Measurements from ENCODE around the gene BUB3.
"Not testable (repeated sequence)": the region's sequence is repeated elsewhere in the genome, so short reads cannot be mapped to it uniquely, and the experiment has no call there.

Gene BUB3

GRCh38 chr10:123153486-123154091, 613 bp upstream of the BUB3 start:
- DNase-seq (ENCODE audit: low read depth in 2 of 2), result no peak

GRCh38 chr10:123154711-123155505, 706 bp downstream of the BUB3 start:
- DNase-seq (ENCODE audit: low read depth in 2 of 2), result peak in 1 of 2 donors; percentile 50

GRCh38 chr10:123156078-123156477, 1.9 kb downstream of the BUB3 start:
- no peak for DNase-seq (ENCODE audit: low read depth in 2 of 2)

GRCh38 chr10:123157210-123157609, 3.0 kb downstream of the BUB3 start:
- no peak for DNase-seq (ENCODE audit: low read depth in 2 of 2)

- DNase-seq (ENCODE audit: low read depth in 2 of 2), result no peak
These were observed 4.5 kb downstream of the BUB3 start for GRCh38 chr10:123158682-123159081.

- DNase-seq (ENCODE audit: low read depth in 2 of 2), result no peak
These were observed 6.2 kb downstream of the BUB3 start for GRCh38 chr10:123160311-123160980.

- DNase-seq (ENCODE audit: low read depth in 2 of 2), result no peak
These were observed 10.1 kb downstream of the BUB3 start for GRCh38 chr10:123164319-123164718.

GRCh38 chr10:123165445-123166072, 11.4 kb downstream of the BUB3 start:
- DNase-seq (ENCODE audit: low read depth in 2 of 2), result no peak

- DNase-seq (ENCODE audit: low read depth in 2 of 2), result no peak
These were observed 12.4 kb downstream of the BUB3 start for GRCh38 chr10:123166618-123167017.

GRCh38 chr10:123170961-123171360, 16.8 kb downstream of the BUB3 start:
- DNase-seq (ENCODE audit: low read depth in 2 of 2), result no peak

GRCh38 chr10:123171616-123172015, 17.4 kb downstream of the BUB3 start:
- not testable (repeated sequence) for DNase-seq (ENCODE audit: low read depth in 2 of 2)

GRCh38 chr10:123175389-123176387, 21.5 kb downstream of the BUB3 start:
- no peak for DNase-seq (ENCODE audit: low read depth in 2 of 2)

- DNase-seq (ENCODE audit: low read depth in 2 of 2), result not testable (repeated sequence)
These were observed 24.2 kb downstream of the BUB3 start for GRCh38 chr10:123178390-123178789.

- DNase-seq (ENCODE audit: low read depth in 2 of 2), result no peak
These were observed 26.2 kb downstream of the BUB3 start for GRCh38 chr10:123180101-123181090.

GRCh38 chr10:123183724-123184123, 29.5 kb downstream of the BUB3 start:
- DNase-seq (ENCODE audit: low read depth in 2 of 2), result no peak

GRCh38 chr10:123187781-123188180, 33.6 kb downstream of the BUB3 start:
- no peak for DNase-seq (ENCODE audit: low read depth in 2 of 2)

- no peak for DNase-seq (ENCODE audit: low read depth in 2 of 2)
These were observed 37.7 kb downstream of the BUB3 start for GRCh38 chr10:123191886-123192285.

GRCh38 chr10:123194056-123194455, 39.9 kb downstream of the BUB3 start:
- no peak for DNase-seq (ENCODE audit: low read depth in 2 of 2)

- DNase-seq (ENCODE audit: low read depth in 2 of 2), result no peak
These were observed 46.3 kb downstream of the BUB3 start for GRCh38 chr10:123200531-123200930.

GRCh38 chr10:123202506-123202905, 48.3 kb downstream of the BUB3 start:
- DNase-seq (ENCODE audit: low read depth in 2 of 2), result no peak

All from stimulated activated CD8-positive, alpha-beta memory T cell treated with anti-CD3 and anti-CD28 coated beads, Interleukin-7, amount 100 ng/mL, for 4 hours (primary cell).